DND-41 (cell line): ENCODE data around the gene ZNF518B.

Experiments used
- ATAC-seq: fragments of 200-7000 bp; cut with Tn5 transposase; 3 replicates; pipeline ENCODE4 v1.9.1; 2021; ENCODE audit warnings: low read depth; ENCODE audit not compliant: insufficient read depth
- DNase-seq: peaks from one replicate; pipeline ENCODE4 v3.0.0-alpha.2; 2020
- H2AFZ ChIP-seq: 2 replicates; pipeline ENCODE4 v1.6.0; 2012; ENCODE audit warnings: low read depth, low read length
- H3K27ac ChIP-seq: 2 replicates; pipeline ENCODE4 v1.5.1; 2012; ENCODE audit warnings: low read length, inconsistent platforms
- H3K27me3 ChIP-seq: fragments of 200-600 bp; sonication (generic); 2 replicates; pipeline ENCODE4 v1.6.0; 2012; ENCODE audit warnings: low read length, mild to moderate bottlenecking, inconsistent platforms; ENCODE audit not compliant: insufficient read depth, poor library complexity
- H3K36me3 ChIP-seq: 2 replicates; pipeline ENCODE4 v1.5.1; 2012; ENCODE audit warnings: low read length, inconsistent platforms; ENCODE audit not compliant: insufficient read depth
- H3K4me1 ChIP-seq: 2 replicates; pipeline ENCODE4 v1.5.1; 2012; ENCODE audit warnings: mild to moderate bottlenecking, low read length; ENCODE audit not compliant: insufficient read depth
- H3K4me2 ChIP-seq: 2 replicates; pipeline ENCODE4 v1.6.0; 2012; ENCODE audit warnings: mild to moderate bottlenecking, moderate library complexity, low read length, inconsistent platforms; ENCODE audit not compliant: insufficient read depth
- H3K4me3 ChIP-seq, 2 experiments: fragments of 200-600 bp in 1 of 2; shearing (Covaris generic) in 1 of 2; 2 replicates each; pipeline ENCODE4 v1.5.1; 2012 to 2016; ENCODE audit warnings: inconsistent platforms in 2 of 2, low read length in 2 of 2, mild to moderate bottlenecking in 2 of 2, low read depth in 1 of 2, moderate library complexity in 1 of 2
- H3K79me2 ChIP-seq: 2 replicates; pipeline ENCODE4 v1.6.0; 2012; ENCODE audit warnings: low read length, inconsistent platforms; ENCODE audit not compliant: insufficient read depth
- H3K9ac ChIP-seq: 2 replicates; pipeline ENCODE4 v1.6.0; 2012; ENCODE audit warnings: low read depth, mild to moderate bottlenecking, inconsistent platforms, low read length, moderate library complexity
- H3K9me3 ChIP-seq: 2 replicates; pipeline ENCODE4 v1.5.1; 2012; ENCODE audit warnings: low read length, moderate library complexity, mild to moderate bottlenecking, inconsistent platforms; ENCODE audit not compliant: insufficient read depth, severe bottlenecking
- H4K20me1 ChIP-seq: 2 replicates; pipeline ENCODE4 v1.6.0; 2012; ENCODE audit warnings: low read length; ENCODE audit not compliant: insufficient read depth
- EZH2 ChIP-seq: IDR thresholded peaks from 3 replicates; pipeline ENCODE4 v1.6.1; 2012; ENCODE audit warnings: borderline replicate concordance, low read depth, mild to moderate bottlenecking, moderate library complexity, low read length, inconsistent platforms; ENCODE audit not compliant: severe bottlenecking
- TF ChIP-seq, protein P1 (sequence below): IDR thresholded peaks from 2 replicates; pipeline ENCODE4 v1.5.1; 2012; ENCODE audit warnings: borderline replicate concordance, low read length, moderate library complexity, mild to moderate bottlenecking; ENCODE audit not compliant: poor library complexity, severe bottlenecking; ENCODE audit errors: extremely low read depth

ZNF518B gene

DNA sequence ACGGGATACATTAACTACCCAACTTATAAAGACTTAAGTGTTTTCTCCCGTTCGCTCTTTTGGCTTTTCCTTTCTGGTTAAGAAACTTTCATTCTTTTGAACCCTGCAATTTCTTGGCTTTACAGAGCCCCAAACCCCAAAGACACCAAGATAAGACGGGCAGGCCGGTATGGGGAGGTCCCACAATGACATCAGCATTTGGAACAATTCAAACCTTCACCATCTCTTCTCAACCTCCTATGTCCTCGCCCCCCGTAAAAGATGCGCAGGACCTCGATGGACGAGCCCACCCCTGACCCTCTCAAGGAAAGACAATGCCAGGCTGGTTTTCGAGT, 999 bp downstream of the ZNF518B start:
- Histone ChIP-seq H3K4me3 (no peak overlapping the region), H3K27me3 (no peaks in the 10 kb centered on the region), H3K4me1 (no peaks in the 10 kb centered on the region), H3K79me2 (no peaks in the 10 kb centered on the region), H3K36me3 (no peaks in the 10 kb centered on the region), H3K4me2 (no peak overlapping the region), H4K20me1 (no peaks in the 10 kb centered on the region), H2AFZ (no peak overlapping the region), H3K27ac (no peak overlapping the region), H3K9ac (no peak overlapping the region), H3K9me3 (no peaks in the 10 kb centered on the region)
- no peak for TF ChIP-seq EZH2
- TF ChIP-seq, protein P1, sequence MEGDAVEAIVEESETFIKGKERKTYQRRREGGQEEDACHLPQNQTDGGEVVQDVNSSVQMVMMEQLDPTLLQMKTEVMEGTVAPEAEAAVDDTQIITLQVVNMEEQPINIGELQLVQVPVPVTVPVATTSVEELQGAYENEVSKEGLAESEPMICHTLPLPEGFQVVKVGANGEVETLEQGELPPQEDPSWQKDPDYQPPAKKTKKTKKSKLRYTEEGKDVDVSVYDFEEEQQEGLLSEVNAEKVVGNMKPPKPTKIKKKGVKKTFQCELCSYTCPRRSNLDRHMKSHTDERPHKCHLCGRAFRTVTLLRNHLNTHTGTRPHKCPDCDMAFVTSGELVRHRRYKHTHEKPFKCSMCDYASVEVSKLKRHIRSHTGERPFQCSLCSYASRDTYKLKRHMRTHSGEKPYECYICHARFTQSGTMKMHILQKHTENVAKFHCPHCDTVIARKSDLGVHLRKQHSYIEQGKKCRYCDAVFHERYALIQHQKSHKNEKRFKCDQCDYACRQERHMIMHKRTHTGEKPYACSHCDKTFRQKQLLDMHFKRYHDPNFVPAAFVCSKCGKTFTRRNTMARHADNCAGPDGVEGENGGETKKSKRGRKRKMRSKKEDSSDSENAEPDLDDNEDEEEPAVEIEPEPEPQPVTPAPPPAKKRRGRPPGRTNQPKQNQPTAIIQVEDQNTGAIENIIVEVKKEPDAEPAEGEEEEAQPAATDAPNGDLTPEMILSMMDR: no peak
- DNase-seq (no peak), ATAC-seq (no peak)

DNA sequence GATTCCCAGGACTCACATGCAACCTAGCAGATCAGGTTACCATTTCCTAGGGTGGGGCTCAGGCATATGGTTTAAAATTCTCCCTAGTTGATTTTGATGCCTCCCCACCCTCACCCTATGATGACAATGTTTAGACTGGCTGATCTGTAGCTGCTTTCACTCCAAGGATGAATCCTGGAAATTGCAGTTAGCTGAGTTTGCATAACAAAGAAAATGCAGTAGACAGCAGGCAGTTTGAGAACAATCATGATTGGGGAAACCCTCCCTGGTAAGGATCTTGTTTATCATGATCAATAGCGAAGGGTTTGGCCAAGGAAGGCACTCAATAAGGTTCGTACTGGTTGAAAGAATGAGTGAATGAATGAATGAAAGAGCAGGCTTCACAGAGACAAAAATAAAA, 2.1 kb downstream of the ZNF518B start:
- no peak overlapping the region for H3K4me2 ChIP-seq
- H3K9me3 ChIP-seq: no peaks in the 10 kb centered on the region

DNA sequence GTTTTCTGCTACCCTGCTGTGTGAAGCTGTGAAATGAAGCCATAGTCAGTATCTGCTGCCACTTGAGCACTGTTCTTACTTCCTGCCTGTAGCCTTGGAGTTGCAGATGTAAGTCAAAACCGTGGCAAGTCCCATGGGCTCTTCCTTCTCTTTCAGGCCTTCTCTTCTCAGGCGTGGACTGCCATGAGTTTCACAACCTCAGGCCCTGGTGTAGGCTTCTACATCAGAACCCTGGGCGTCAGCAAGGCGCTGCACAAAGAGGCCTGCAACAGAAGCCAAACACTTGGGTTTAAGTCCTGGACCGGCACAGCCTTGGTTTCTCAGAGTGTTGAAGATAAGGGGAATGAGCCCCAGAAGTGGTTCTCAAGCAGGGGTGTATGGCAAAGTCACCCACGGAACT, 2.5 kb downstream of the ZNF518B start:
- Histone ChIP-seq H3K9ac (no peak overlapping the region), H3K36me3 (no peaks in the 10 kb centered on the region), H2AFZ (no peak overlapping the region), H4K20me1 (no peaks in the 10 kb centered on the region), H3K4me1 (no peaks in the 10 kb centered on the region), H3K4me3 (no peak overlapping the region), H3K27me3 (no peaks in the 10 kb centered on the region), H3K79me2 (no peaks in the 10 kb centered on the region), H3K4me2 (no peak overlapping the region), H3K9me3 (no peaks in the 10 kb centered on the region), H3K27ac (no peak overlapping the region)
- DNase-seq (no peak), ATAC-seq (no peak)
- TF ChIP-seq EZH2: no peak
- TF ChIP-seq, protein P1: no peak

More for the DNA sequence above, 2.1 kb downstream of the ZNF518B start:
- Histone ChIP-seq H3K36me3 (no peaks in the 10 kb centered on the region), H3K9ac (no peak overlapping the region), H3K79me2 (no peaks in the 10 kb centered on the region), H3K27me3 (no peaks in the 10 kb centered on the region), H3K4me1 (no peaks in the 10 kb centered on the region), H3K27ac (no peak overlapping the region), H2AFZ (no peak overlapping the region), H4K20me1 (no peaks in the 10 kb centered on the region), H3K4me3 (no peak overlapping the region)
- TF ChIP-seq EZH2: no peak
- TF ChIP-seq, protein P1: no peak
- ATAC-seq (no peak), DNase-seq (no peak)

DNA sequence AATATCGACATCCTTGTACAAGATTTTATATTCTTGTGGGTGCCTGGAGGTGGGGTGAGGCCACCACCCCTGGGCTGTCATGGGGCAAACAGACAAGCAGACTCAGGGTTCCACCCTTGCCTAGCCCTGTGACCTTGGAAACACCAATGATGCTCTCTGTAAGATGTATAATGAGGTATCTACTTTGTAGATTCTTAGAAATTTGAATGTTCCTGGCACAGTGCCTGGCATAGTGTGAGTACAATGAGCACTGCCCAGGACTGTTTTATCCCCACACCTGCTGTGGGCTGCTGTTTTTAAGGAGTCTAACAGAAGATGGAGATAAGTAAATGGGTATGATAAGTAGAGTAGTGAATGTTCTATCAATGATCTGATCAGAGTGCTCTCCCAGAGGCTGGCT, 3.1 kb downstream of the ZNF518B start:
- no peak overlapping the region for H3K4me3 ChIP-seq
- H3K4me2 ChIP-seq: no peak overlapping the region
- H3K9ac ChIP-seq: no peak overlapping the region
- H3K9me3 ChIP-seq: no peaks in the 10 kb centered on the region
- no peaks in the 10 kb centered on the region for H4K20me1 ChIP-seq
- no peak overlapping the region for H3K27ac ChIP-seq
- no peaks in the 10 kb centered on the region for H3K79me2 ChIP-seq
- H3K36me3 ChIP-seq: no peaks in the 10 kb centered on the region
- H2AFZ ChIP-seq: no peak overlapping the region
- no peaks in the 10 kb centered on the region for H3K27me3 ChIP-seq
- DNase-seq (no peak), ATAC-seq (no peak)
- TF ChIP-seq, protein P1: no peak
- TF ChIP-seq EZH2: no peak
- no peaks in the 10 kb centered on the region for H3K4me1 ChIP-seq
